GM19463 (cell line): ENCODE results near the gene FADS2.

Source experiments
- ATAC-seq: cut with Tn5 transposase; IDR thresholded peaks from one replicate; pipeline ENCODE4 v1.9.1; 2021; ENCODE audit warnings: mild to moderate bottlenecking, moderate library complexity; ENCODE audit not compliant: unreplicated experiment

Gene FADS2

DNA sequence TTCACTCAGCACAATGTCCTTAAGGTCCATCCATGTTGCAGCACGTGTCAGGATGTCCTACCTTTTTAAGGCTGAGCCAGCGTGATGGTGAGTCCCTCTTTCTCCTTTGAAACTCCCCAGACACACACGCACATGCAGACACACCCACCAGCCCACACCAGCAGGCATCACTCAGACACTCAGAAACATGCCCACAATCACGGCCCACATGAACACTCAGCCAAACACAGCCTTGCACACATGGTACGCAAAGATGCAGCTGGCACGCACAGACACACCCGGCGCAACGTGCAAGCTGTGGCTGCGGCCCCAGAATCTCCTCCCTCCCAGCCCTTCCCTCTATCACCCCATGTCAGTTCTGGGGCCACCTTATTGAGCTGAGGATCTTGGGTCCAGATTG lies 55.2 kb downstream of the FADS2 start:
- ATAC-seq: no peak

DNA sequence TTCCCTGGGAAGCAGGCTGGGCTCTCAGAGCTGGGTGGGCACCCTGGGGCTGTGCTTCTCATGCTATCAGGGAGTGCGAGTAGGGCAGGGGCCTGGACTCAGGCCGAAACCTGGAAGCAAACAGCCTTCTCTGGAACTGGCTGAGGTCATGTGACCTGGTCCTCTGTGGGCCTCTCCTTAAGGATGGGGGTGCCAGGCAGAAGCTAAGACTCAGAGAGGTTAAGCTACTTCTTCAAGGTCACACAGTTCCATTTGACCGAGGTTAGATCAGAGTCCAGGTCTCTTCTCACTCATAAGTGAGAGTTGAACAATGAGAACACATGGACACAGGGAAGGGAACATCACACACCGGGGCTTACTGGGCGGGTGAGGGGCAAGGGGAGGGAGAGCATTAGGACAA lies 55.8 kb downstream of the FADS2 start:
- no peak for ATAC-seq

DNA sequence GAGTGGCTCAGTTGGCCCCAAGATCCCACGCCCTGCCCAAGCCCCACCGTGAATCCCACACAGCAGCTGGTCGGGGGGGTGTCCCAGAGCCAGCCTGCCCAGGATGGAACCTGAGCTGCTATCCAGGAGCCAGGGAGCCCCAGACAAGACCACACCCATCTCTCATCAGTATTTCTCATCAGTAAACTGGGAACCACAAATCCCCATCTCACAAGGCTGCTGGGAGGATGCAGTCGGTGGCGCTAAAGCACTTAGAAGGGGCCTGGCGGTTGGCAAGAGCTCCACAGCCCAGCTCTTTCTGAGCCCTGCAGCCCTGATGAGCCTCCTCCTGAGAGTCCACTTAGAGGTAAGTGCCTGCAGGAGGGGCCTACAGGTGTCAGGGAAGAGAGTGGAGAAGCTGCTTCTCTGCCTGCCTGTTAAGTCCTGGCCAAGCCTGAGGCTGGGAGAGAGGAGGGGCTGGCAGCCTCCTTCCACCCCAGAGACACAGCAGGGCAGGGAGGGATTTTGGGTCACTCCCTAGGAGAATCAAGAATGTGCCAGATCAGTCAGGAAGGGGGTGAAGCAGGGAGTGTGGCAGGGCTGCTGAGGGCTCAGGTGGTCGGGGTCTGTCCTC lies 57.2 kb downstream of the FADS2 start:
- no peak for ATAC-seq

DNA sequence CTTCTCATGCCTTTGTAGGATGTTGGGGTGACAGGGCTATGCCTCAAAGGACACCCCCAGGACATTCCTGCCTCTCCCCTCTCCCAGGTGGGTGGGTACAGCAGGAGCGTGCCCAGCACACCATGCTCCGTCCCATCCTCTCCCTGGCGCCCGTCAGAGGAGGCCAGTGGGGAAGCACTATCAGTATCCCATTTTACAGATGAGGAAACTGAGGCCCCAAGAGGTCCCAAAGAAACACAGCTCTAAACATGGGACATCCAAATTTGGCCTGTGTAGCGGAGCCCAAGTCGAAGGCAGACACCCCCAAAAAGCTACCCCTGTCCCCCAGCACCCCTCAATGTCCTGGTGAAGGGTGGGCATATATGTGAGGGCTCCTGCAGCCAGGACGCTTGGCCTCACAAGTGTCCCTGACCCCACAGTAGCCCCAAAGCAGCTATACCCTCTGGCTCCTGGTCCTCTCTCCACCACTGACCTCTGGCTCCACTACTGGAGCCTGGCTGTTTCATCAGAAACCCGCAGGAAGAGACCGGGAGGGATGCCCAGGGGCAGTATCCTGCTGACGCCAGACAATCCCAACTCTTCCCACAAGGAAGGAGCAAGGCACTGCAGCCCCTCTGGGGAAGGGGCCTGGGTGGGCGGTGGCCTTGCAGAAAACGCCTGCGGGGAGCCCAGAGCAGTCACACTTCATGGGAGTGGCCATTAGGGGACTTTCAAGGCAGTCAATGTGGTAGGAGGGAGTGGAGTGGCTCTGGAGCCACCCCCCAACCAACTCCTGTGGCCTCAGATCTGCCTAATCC lies 57.9 kb downstream of the FADS2 start:
- no peak for ATAC-seq

DNA sequence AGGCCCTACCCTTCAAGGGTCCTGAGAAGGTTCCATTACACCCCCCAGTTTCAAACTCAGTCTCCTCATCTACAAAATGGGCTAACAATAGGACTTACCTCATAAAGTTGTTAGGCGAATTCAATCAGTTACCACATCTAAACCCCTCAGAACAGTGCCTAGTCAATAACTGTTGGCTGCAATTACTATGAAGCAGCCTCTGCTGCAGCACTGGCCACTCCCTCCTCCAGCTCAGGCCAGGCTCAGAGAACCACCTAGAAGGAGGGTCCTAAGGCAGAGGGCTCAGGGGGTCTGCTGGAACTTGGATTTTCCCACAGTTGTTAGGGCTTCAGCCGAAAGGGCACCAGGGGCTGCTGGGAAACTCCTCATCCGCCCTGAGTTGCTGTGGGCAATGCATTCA lies 58.5 kb downstream of the FADS2 start:
- no peak for ATAC-seq

DNA sequence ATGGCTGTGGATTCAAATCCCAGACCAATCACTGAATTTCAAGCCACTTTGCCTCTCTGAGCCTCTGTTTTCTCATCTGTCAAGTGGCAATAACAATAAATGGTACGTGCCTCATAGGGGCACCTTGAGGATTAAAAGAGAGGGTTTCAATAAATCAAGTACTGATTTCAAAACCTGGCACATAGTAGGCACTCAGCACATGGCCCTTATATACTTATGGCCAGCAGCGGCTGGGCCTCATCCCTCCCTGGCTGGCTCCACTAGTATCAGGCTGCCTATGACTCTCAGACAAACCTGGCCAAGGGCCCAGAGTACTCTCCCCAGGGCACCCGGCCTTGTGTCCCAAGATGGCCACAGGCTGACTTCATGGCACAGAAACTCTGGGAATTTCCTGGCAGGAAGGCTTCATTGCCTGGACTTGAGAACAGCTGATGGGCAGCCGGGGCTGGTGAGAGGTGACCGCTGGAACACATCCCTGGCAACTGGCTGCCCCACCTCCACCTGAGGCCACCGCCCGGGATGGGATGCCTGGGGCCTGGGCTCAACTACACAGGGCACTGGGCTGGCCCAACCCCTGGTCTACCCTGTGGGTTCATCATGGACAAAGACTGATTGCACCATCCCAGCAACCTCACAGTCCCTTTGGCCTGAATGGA lies 59.9 kb downstream of the FADS2 start:
- ATAC-seq: no peak

DNA sequence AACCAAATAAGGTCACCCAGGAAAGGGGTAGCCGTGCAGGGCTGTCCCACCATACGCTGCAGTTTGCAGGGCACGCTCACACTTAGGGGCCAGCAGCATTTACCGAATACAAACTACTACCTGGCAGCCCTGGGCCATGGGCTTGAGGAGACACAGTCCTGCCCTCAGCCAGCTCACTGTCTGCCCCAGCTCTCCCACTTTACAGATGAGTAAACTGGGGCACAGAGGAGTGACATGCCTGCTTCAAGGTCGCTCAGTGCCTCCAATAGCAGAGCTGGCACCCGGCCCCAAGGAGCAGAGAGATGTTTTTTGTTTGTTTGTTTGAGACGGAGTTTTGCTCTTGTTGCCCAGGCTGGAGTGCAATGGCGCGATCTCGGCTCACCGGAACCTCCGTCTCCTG lies 60.5 kb downstream of the FADS2 start:
- ATAC-seq: no peak

DNA sequence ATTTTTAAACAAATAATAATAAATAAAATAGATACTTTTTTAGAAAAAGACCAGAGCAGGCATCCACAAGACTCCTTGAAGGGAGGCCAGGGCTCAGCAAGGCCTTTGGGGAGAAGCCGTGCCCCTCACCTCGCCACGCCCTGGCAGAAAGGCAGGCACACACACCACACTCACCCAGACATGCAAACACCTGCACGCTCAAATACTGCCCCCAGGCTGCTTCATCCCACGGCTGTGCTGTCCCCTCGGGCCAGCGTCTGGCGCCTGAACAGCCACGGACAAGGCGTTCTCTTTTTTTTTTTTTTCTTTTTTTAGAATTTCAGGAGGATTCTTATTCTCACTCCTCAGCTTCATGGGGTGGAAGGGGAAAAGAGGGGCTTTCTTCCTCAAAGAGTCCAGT lies 61.7 kb downstream of the FADS2 start:
- ATAC-seq: no peak

DNA sequence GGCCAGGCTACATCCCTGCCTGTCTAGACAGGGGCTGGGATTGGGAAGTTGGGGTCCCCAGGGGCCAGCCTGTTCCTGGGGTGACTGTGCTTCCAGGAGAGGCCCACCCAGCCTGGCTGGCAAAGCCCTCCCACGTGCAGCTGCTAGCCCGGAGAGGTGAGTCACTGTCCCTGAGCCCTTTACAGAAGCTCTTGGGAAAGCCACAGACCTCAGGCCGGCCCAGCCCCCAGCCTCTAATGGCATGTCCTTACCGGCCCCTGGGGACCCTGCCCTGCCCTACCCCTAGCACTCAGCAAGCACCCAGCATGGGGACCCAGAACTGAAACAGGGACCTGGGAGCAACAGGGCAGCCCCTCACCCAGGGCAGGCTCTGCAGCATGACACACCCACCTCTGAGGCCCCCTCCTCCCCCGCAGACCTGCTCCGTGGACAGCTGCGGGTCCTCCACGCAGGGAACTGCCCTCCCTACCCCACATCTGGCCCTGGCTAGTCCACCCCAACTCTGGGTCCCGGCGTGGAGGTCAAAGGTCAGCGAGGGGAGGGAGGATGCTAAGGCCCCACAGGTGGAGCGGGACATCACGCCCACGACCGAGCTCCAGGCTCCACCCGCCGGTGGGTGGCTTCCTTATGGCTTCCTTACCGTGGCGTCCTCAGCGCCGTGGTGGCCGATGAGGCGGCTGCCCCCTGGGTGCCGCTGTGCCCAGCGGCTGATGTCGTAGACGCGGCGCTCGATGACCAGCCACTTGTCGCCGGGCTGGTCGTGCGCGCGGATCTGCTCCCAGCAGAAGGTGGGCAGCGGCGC lies 62.6 kb downstream of the FADS2 start:
- peak; percentile 24 for ATAC-seq

DNA sequence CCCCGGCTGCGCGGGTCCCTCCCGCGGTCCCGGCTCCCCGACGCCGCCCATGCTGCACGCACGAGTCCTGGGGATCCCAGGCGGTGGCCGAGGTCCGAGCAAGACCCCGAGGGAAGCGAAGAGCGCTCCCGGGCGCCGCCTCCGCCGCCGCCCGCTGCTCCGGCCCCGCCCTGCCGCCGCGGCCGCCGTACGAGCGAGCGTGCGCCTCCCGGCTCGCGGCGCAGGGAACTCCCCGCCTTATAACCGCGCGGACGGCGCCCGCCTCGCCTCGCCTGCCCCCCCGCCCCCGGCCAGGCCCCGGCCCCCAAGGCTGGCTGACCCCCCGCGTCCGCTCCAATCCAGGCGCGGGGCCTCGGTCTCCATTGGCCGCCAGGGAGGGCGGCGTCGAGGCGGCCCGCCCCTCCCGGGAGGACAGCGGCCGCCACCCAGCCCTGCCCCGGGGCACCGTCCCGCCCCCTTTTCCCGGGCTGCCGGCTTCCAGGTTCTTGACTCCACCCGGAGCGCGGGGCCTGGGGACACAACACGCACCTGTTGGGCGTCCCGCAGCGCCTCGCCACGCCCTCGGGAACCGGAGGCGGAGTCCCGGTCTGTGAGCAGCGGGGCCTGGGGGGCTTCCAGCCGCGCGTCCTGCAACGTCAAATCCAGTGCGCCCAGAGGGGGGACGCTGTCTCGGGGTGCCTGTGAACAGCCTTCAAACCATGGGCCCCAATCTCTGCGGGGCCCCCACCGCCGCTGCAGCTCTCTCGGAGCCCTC lies 63.4 kb downstream of the FADS2 start, which contains the start of gene FADS3:
FADS3 (minus strand) TSS at position 215 of the 754 bp plus-strand sequence; CDS start at position 51, 164 bp downstream.
- ATAC-seq: peak; percentile 67

DNA sequence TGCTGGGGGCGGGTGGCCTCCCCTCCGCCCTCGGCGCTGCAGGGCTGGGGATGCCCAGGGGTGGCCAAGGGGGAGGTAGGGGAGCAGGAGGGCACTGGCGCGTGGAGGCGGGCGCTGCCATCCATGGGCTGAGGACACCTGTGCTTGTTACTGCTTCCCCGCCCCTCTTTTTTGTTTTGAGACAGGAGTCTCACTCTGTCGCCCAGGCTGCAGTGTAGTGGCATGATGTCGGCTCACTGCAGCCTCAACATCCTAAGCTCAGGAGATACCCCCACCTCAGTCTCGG lies 63.9 kb downstream of the FADS2 start:
- peak; percentile 30 for ATAC-seq

DNA sequence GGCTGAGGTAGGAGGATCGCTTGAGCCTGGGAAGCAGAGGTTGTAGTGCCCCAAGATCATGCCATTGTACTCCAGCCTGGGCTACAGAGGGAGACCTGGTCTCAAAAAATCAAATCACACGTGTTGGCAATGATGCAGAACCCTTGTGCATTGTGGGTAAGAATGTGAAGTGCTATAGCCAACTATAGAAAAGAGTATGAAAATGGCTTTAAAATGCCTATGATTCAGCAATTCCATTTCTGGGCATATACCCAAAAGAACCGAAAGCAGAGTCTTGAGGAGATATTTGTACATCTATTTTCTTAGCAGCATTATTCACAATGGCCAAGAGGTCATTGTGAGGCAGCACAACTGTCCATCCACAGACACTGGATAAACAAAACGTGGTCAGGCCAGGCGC lies 65.9 kb downstream of the FADS2 start:
- no peak for ATAC-seq

DNA sequence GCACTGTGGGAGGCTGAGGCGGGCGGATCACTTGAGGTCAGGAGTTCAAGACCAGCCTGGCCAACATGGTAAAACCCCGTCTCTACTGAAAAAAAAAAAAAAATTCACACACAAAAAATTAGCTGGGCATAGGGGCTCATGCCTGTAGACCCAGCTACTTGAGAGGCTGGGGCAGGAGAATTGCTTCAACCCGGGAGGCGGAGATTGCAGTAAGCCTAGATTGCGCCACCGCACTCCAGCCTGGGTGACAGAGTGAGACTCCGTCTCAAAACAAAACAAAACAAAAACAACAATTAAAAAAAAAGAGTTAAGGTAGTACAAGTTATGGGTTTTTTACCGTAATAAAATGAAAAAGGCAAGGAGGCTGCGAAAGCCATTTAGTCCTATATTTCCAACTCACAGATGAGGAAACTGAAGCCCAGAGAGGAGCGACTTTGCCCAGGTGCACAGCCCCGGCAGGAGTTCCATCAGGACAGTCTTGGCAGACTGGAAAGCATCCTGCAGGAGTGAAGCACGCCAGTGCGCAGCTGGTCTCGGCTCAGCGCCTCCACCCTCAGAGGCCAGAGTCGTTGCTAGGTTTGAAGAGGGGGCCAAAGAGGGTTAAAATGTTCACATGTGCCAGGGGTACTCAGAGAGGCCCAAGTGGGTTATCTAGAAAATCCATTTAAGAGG lies 67.1 kb downstream of the FADS2 start:
- ATAC-seq: no peak

DNA sequence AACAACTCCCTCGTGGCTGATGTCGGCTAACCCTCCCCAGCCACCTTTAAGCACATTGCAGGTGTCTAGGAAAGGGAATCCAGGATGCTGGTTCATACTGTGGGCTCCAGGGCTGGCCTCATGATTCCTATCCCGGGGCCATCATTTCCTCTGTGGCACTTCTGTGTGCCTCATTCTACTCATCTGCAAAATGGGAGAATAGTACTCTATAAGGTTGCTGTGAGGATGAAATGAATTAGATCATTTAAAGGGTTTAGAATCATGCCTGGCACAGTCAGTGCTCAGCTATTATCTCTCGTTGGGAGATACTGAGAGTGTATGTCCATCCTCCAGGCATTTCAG lies 67.6 kb downstream of the FADS2 start:
- ATAC-seq: no peak

DNA sequence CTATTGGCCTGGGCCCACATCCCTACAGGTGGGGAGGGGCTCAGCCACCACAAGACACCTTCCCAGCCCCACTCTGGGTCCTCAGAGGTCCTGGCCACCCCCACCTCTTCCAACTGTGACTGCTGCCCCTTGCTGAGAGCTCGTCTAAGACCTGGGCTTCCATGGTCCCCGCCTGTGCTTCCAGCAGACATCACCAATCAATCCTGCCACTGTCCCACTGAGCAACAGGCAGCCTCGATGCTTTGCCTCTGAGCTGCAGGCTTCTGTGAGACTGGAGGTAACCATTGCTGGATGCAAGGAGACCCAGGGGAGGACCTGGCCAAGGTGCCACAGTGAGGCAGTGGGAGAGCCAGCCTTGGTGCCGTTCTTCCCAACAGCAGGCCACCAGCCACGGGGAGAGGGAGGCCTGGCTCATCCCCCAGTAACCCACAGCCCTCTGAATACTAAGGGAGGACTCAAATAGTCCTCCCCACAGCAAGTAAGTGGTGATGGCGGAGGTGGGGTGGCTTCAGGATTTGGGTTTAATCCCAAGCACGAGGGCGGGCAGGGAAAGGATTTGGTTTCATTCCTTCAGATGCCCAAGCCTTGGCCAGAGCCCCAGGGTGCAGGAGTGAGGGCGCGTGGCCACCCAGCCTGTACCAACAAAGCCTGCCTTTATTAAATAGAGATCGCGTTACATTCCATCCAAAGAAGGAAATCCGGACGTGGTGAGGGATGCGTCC lies 68.7 kb downstream of the FADS2 start:
- no peak for ATAC-seq

DNA sequence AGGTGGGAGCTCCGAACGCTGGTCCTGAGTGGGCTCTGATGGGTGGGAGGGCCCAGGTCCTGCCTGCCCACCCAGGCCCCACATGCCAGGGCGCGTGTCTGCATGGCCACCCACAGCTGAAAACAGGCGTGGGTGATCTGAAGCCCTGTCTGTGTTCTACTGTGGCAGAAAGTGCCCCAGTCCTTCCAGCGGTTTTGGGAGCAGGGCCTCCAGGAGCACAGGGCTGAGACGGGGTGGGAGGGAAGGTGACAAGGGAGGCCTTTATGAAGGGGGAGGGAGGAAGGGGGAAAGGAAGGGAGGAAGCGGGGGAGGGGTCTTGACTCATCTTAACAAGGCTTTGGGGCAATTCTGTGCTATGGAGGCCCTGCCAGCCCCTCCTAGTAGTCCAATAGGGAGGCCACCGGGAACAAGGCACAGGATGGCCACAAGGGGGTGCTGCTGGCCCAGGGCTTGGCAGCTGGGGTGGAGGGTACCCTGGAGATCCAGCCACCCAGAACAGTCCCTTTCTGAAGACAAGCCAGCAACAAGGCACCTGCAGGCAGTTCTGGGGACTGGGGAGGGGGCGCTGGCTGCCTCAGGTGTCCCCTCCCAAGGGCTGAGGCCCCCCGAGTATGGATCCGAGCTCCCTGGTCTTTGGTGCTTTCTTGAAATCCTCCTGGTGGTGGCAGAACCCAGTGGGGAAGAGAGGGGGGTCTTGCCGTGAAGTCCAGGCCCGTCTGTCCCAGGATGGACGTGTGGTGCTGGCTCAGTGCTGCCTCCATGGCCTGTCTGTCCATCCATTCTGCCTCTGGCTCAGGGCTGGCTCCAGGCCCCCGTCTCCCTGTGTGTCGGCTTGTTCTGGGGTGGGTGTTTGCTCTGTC lies 69.5 kb downstream of the FADS2 start:
- ATAC-seq: no peak

DNA sequence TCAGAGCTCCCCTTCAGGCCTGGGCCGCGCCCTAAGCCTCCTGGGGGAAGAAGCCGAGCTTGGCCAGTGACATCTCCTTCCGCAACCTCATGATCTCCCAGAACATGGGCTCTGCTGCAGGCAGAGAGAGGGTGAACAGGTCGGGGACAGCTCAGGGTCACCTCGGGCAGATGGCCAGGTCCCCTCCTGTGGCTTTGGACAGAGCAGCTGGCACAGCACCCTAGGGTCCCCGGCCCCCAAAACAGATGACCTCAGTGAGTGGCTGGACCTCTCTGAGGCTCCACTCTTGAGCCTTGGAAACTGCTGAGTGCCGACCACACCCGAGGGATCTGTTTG lies 70.1 kb downstream of the FADS2 start:
- no peak for ATAC-seq

DNA sequence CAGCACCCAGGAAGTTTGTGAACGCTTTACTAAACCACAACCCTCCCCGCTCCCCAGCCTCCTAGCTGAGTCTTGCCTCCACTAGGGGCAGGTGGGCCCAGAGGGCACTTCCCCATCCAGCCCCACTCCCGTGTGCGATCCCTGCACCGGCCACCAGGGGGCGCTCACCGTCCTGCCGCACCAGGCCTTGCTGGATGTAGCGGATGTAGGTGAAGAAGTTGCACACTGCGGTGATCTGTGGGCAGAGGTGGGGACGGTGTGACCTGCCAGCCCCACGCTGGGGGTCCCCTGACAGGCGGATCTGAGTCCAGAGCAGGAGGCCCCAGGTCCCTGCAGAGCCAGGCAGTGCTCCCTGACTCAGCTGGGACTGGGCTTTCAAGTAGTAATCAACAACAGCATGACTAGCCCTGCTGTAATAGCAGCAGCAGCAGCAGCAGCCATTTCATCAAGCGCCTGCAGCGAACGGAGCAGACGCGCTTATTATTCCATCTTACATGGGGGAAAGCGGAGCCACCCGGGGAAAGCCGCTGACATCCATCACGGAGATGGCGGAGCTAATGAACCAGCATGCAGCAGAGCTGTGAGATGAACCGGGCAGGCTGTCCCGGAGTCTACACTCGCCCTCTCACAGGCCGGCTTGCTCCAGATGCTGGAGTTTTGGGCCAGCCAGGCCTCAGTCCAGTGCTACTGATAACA lies 71.2 kb downstream of the FADS2 start:
- ATAC-seq: peak; percentile 68
